MM.1S (cell line): ENCODE measurements around the gene TMTC1.

Experiments
- DNase-seq: peaks from one replicate; pipeline ENCODE4 v3.0.0-alpha.2; 2015
- H2AFZ ChIP-seq: fragments of 300-600 bp; sonication (generic); 2 replicates; pipeline ENCODE4 v1.6.0; 2016; ENCODE audit warnings: antibody characterized with exemption, low read length
- H3F3A ChIP-seq: fragments of 300-600 bp; sonication (generic); 2 replicates; pipeline ENCODE4 v1.6.1; 2016; ENCODE audit warnings: mild to moderate bottlenecking, antibody characterized with exemption, low read length, moderate library complexity, mixed read lengths; ENCODE audit not compliant: insufficient read depth
- H3K27ac ChIP-seq: fragments of 300-600 bp; sonication (generic); 2 replicates; pipeline ENCODE4 v1.5.1; 2016; ENCODE audit warnings: mild to moderate bottlenecking, low read length
- H3K27me3 ChIP-seq: fragments of 300-600 bp; sonication (generic); replicated peaks from 2 replicates; pipeline ENCODE4 v1.6.0; 2016; ENCODE audit warnings: low read length; ENCODE audit not compliant: insufficient read depth
- H3K36me3 ChIP-seq: fragments of 300-600 bp; sonication (generic); replicated peaks from 2 replicates; pipeline ENCODE4 v1.6.1; 2016; ENCODE audit warnings: mild to moderate bottlenecking, low read length, mixed read lengths; ENCODE audit not compliant: insufficient read depth
- H3K4me1 ChIP-seq: fragments of 300-600 bp; sonication (generic); 2 replicates; pipeline ENCODE4 v1.6.1; 2016; ENCODE audit warnings: low read length, mixed read lengths
- H3K4me2 ChIP-seq: fragments of 300-600 bp; sonication (generic); 2 replicates; pipeline ENCODE4 v1.6.0; 2016; ENCODE audit warnings: low read depth, low read length
- H3K4me3 ChIP-seq: fragments of 300-600 bp; sonication (generic); 2 replicates; pipeline ENCODE4 v1.5.1; 2016; ENCODE audit warnings: low read length, mixed read lengths
- H3K79me2 ChIP-seq: fragments of 300-600 bp; sonication (generic); 2 replicates; pipeline ENCODE4 v1.6.1; 2016; ENCODE audit warnings: mixed run types, low read length, mixed read lengths
- H3K9ac ChIP-seq: fragments of 300-600 bp; sonication (generic); 2 replicates; pipeline ENCODE4 v1.6.1; 2016; ENCODE audit warnings: low read length, mixed read lengths
- H3K9me2 ChIP-seq: fragments of 300-600 bp; sonication (generic); replicated peaks from 2 replicates; pipeline ENCODE4 v1.6.1; 2016; ENCODE audit warnings: mild to moderate bottlenecking, low read length, mixed read lengths; ENCODE audit not compliant: insufficient read depth
- H3K9me3 ChIP-seq: fragments of 300-600 bp; sonication (generic); replicated peaks from 2 replicates; pipeline ENCODE4 v1.6.1; 2016; ENCODE audit warnings: mild to moderate bottlenecking, low read length, mixed read lengths; ENCODE audit not compliant: insufficient read depth
- H4K20me1 ChIP-seq: fragments of 300-600 bp; sonication (generic); 2 replicates; pipeline ENCODE4 v1.6.1; 2016; ENCODE audit warnings: mild to moderate bottlenecking, low read length, moderate library complexity, mixed read lengths; ENCODE audit not compliant: insufficient read depth
- CTCF ChIP-seq: fragments of 300-600 bp; sonication (generic); IDR thresholded peaks from 2 replicates; pipeline ENCODE4 v1.5.1; 2016; ENCODE audit warnings: antibody characterized with exemption, low read length, mixed read lengths
- EZH2 ChIP-seq: fragments of 300-600 bp; sonication (generic); optimal IDR thresholded peaks from 2 replicates; pipeline ENCODE3; 2017; ENCODE audit warnings: low read depth, mild to moderate bottlenecking, antibody characterized with exemption, low read length, mixed read lengths
- EZH2phosphoT487 ChIP-seq: fragments of 300-600 bp; sonication (generic); IDR thresholded peaks from 2 replicates; pipeline ENCODE4 v1.6.1; 2018; ENCODE audit warnings: antibody characterized with exemption, low read length

TMTC1 gene

DNA sequence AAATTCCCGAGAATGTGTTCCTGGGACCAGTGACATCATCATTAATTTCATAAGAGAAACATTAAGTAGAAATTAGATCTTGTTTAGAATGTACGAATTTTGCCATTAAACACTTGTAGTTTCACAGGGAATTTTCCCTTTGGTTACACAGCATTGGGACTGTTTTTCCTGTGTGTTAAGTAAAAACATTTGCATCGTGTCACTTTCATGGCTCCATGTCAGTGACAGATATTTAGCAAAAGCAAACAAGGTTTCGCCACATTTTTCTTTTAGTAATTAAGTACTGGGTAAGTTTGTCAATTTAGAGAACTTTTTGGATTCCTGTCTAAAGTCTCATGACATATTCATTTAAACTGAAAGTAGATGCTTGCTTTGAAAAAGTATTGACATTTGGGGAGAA is 240.7 kb downstream of the TMTC1 start:
- Histone ChIP-seq H3K79me2 (no peaks in the 10 kb centered on the region), H3K4me3 (no peak overlapping the region), H3K9ac (no peak overlapping the region), H4K20me1 (no peaks in the 10 kb centered on the region), H3K9me3 (no peaks in the 10 kb centered on the region), H3K36me3 (no peaks in the 10 kb centered on the region), H3F3A (peaks cover 13% of the 10 kb centered on the region), H2AFZ (no peak overlapping the region), H3K27ac (no peak overlapping the region), H3K4me1 (peaks cover 17% of the 10 kb centered on the region), H3K4me2 (no peak overlapping the region), H3K9me2 (no peaks in the 10 kb centered on the region), H3K27me3 (no peaks in the 10 kb centered on the region)
- TF ChIP-seq EZH2, result no peak
- no peak for TF ChIP-seq EZH2phosphoT487
- TF ChIP-seq CTCF, result no peak
- no peak for DNase-seq

DNA sequence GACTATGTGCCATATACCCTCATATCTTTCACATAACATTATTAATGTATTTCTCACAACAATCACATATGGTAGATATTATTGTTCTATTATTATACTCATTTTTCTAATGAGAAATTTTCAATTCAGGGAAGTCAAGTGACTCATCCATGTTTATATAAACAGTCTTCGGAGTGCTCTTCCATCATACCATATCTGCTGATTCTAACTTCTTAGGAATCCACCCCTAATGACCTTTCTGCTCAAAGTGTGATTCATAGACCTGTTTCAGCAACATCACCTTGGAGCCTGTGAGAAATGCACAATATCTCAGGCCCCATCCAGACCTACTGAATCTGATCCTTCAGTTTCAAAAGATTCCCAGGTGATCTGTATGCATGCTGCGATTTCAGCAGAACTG is 246.4 kb downstream of the TMTC1 start:
- no peak overlapping the region for H3K9ac ChIP-seq
- peaks cover 6% of the 10 kb centered on the region for H3K4me1 ChIP-seq
- no peak for DNase-seq
- TF ChIP-seq EZH2 (no peak), EZH2phosphoT487 (no peak), CTCF (no peak)
- H3K27me3 ChIP-seq, result no peaks in the 10 kb centered on the region
- no peak overlapping the region for H3K4me3 ChIP-seq
- no peaks in the 10 kb centered on the region for H4K20me1 ChIP-seq
- H3K4me2 ChIP-seq, result no peak overlapping the region
- H2AFZ ChIP-seq, result no peak overlapping the region
- H3F3A ChIP-seq, result no peaks in the 10 kb centered on the region
- H3K9me2 ChIP-seq, result no peaks in the 10 kb centered on the region
- H3K9me3 ChIP-seq, result no peaks in the 10 kb centered on the region
- no peak overlapping the region for H3K27ac ChIP-seq
- no peaks in the 10 kb centered on the region for H3K79me2 ChIP-seq
- H3K36me3 ChIP-seq, result no peaks in the 10 kb centered on the region

GRCh38 chr12:29534935-29535334 is 248.8 kb downstream of the TMTC1 start:
- H3K4me1 ChIP-seq, result peaks cover 6% of the 10 kb centered on the region
- no peak overlapping the region for H3K27ac ChIP-seq
- H3K36me3 ChIP-seq, result no peaks in the 10 kb centered on the region
- H3K9me2 ChIP-seq, result no peaks in the 10 kb centered on the region
- no peak for DNase-seq
- no peaks in the 10 kb centered on the region for H4K20me1 ChIP-seq
- no peaks in the 10 kb centered on the region for H3K9me3 ChIP-seq
- H2AFZ ChIP-seq, result no peak overlapping the region
- H3K4me3 ChIP-seq, result no peak overlapping the region
- no peak overlapping the region for H3K4me2 ChIP-seq
- no peak overlapping the region for H3K9ac ChIP-seq
- H3F3A ChIP-seq, result no peaks in the 10 kb centered on the region
- TF ChIP-seq EZH2 (no peak), CTCF (no peak), EZH2phosphoT487 (no peak)
- no peaks in the 10 kb centered on the region for H3K79me2 ChIP-seq
- no peaks in the 10 kb centered on the region for H3K27me3 ChIP-seq
